ENCODE results near the gene RAPGEF1. TPM values are rescaled to one million over a fixed set of nuclear protein-coding genes. Genes with fewer than 3 reads are reported as not detected.

The RAPGEF1 gene
- total and polyA plus RNA-seq, 2 donors (not counting 3 experiments of a cell fraction or from before 2014, with no cell fraction given): 50.0 to 124 TPM

GRCh38 chr9:131737426-131737825, 2.5 kb downstream of the RAPGEF1 start:
- Histone ChIP-seq H4K20me1 (replicated peaks; ENCODE audit: control insufficient read depth, extremely low read depth, insufficient read depth, low read length) (no peaks in the 10 kb centered on the region), H3K79me2 (ENCODE audit: control insufficient read depth, insufficient read depth, low read length) (peaks cover 62% of the 10 kb centered on the region), H3K9ac (replicated peaks; ENCODE audit: extremely low read depth, insufficient read depth, low read length) (no peak overlapping the region)

GRCh38 chr9:131736431-131736830, 3.4 kb downstream of the RAPGEF1 start:
- ChIA-PET CTCF (interaction anchor here (0.8 to 1.3 kb wide), 5 partner anchors 9 to 134 kb away, joined by 3 to 5 read pairs (median 3); no protein-coding TSS in a partner anchor), POLR2A (no interaction called here)
- Histone ChIP-seq H3K9me3 (replicated peaks; ENCODE audit: control insufficient read depth, insufficient read depth, low read length) (no peaks in the 10 kb centered on the region), H3K4me1 (ENCODE audit: control insufficient read depth, extremely low read depth, insufficient read depth, low read length) (peaks cover 67% of the 10 kb centered on the region), H3K36me3 (ENCODE audit: control insufficient read depth in 2 of 2, extremely low read depth in 1 of 2, insufficient read depth in 2 of 2, low read length in 2 of 2) (no peaks in the 10 kb centered on the region), H2AFZ (ENCODE audit: low read depth, low read length) (no peak overlapping the region), H3K79me2 (ENCODE audit: control insufficient read depth, insufficient read depth, low read length) (peaks cover 72% of the 10 kb centered on the region), H3K27ac (ENCODE audit: insufficient read depth, low read depth, low read length) (peak overlapping the region; percentile 87), H3K4me3 (replicated peaks in 1 of 3; ENCODE audit: insufficient read depth in 1 of 3, low read depth in 1 of 3, low read length in 3 of 3) (no peak overlapping the region), H3K9ac (replicated peaks; ENCODE audit: extremely low read depth, insufficient read depth, low read length) (no peak overlapping the region), H3K9me1 (replicated peaks; ENCODE audit: control insufficient read depth, extremely low read depth, insufficient read depth, low read length) (no peaks in the 10 kb centered on the region), H3K4me2 (ENCODE audit: insufficient read depth, low read length) (no peak overlapping the region), H3K27me3 (ENCODE audit: control insufficient read depth in 2 of 2, insufficient read depth in 2 of 2, low read length in 2 of 2) (no peaks in the 10 kb centered on the region), H4K20me1 (replicated peaks; ENCODE audit: control insufficient read depth, extremely low read depth, insufficient read depth, low read length) (no peaks in the 10 kb centered on the region)
- DNase-seq (ENCODE audit: low read depth, low spot score) (peak; percentile 51), FAIRE-seq (no peak)
- no peak for TF ChIP-seq JUN (IDR thresholded peaks at IDR 0.05; ENCODE audit: borderline replicate concordance, insufficient read depth, insufficient read length, low read depth)
- no peak for TF ChIP-seq MAX (IDR thresholded peaks at IDR 0.05; ENCODE audit: insufficient read depth, insufficient read length)
- TF ChIP-seq FOS (IDR thresholded peaks at IDR 0.05; ENCODE audit: borderline replicate concordance, insufficient read depth, low read length): no peak
- no peak for TF ChIP-seq POLR2AphosphoS5 (IDR thresholded peaks at IDR 0.05; ENCODE audit: insufficient read depth, low read depth, low read length)
- no peak for TF ChIP-seq POLR2A (IDR thresholded peaks at IDR 0.05; ENCODE audit: low read depth, low read length)
- no peak for TF ChIP-seq GATA2 (IDR thresholded peaks at IDR 0.05; ENCODE audit: insufficient read depth, insufficient read length, low read depth, low read length)
- no peak for TF ChIP-seq EZH2 (IDR thresholded peaks at IDR 0.05; ENCODE audit: borderline replicate concordance, low read depth, low read length, severe bottlenecking)
- no peak for TF ChIP-seq CTCF (IDR thresholded peaks at IDR 0.05; ENCODE audit: extremely low read depth in 1 of 2, insufficient read depth in 1 of 2, low read depth in 1 of 2, low read length in 2 of 2)
- no peak for TF ChIP-seq MYC (IDR thresholded peaks at IDR 0.05; ENCODE audit: low read depth, low read length)
- dilution Hi-C loops (cut with MboI; ENCODE audit: extremely low pct_ligation_motif_present, low sequenced_read_pairs): no loop called here
- no TSS peak for BruUV-seq (replicated peaks)
- intact Hi-C loops (cut with micrococcal nuclease): no loop called here

More at GRCh38 chr9:131737426-131737825, 2.5 kb downstream of the RAPGEF1 start:
- FAIRE-seq: no peak
- ChIA-PET POLR2A (no interaction called here), CTCF (interaction anchor here (1.1 to 10.0 kb wide), 4 partner anchors 14 to 145 kb away, joined by 3 to 89 read pairs (median 4); no protein-coding TSS in a partner anchor)
- intact Hi-C loops (cut with micrococcal nuclease): no loop called here
- H3K4me1 ChIP-seq (ENCODE audit: control insufficient read depth, extremely low read depth, insufficient read depth, low read length): peaks cover 57% of the 10 kb centered on the region
- BruUV-seq (replicated peaks): no TSS peak
- H3K27me3 ChIP-seq (ENCODE audit: control insufficient read depth in 2 of 2, insufficient read depth in 2 of 2, low read length in 2 of 2): no peaks in the 10 kb centered on the region
- H3K9me1 ChIP-seq (replicated peaks; ENCODE audit: control insufficient read depth, extremely low read depth, insufficient read depth, low read length): no peaks in the 10 kb centered on the region
- H3K9me3 ChIP-seq (replicated peaks; ENCODE audit: control insufficient read depth, insufficient read depth, low read length): no peaks in the 10 kb centered on the region
- H3K27ac ChIP-seq (ENCODE audit: insufficient read depth, low read depth, low read length): peak overlapping the region; percentile 19
- dilution Hi-C loops (cut with MboI; ENCODE audit: extremely low pct_ligation_motif_present, low sequenced_read_pairs): no loop called here
- DNase-seq (ENCODE audit: low read depth, low spot score): no peak
- no peak overlapping the region for H2AFZ ChIP-seq (ENCODE audit: low read depth, low read length)
- TF ChIP-seq POLR2AphosphoS5 (IDR thresholded peaks at IDR 0.05; ENCODE audit: insufficient read depth, low read depth, low read length) (no peak), MAX (IDR thresholded peaks at IDR 0.05; ENCODE audit: insufficient read depth, insufficient read length) (no peak)
- no peak overlapping the region for H3K4me2 ChIP-seq (ENCODE audit: insufficient read depth, low read length)
- no peak overlapping the region for H3K4me3 ChIP-seq (replicated peaks in 1 of 3; ENCODE audit: insufficient read depth in 1 of 3, low read depth in 1 of 3, low read length in 3 of 3)
- H3K36me3 ChIP-seq (ENCODE audit: control insufficient read depth in 2 of 2, extremely low read depth in 1 of 2, insufficient read depth in 2 of 2, low read length in 2 of 2): no peaks in the 10 kb centered on the region
